Umbilical cord (tissue), 2 donors: ENCODE measurements around the gene ABTB2. TPM values are rescaled to one million over a fixed set of nuclear protein-coding genes. Genes with fewer than 3 reads are reported as not detected.

Experiments
- DNase-seq: peaks from one replicate; pipeline ENCODE4 v3.0.0-alpha.2; 2015; ENCODE audit warnings: low spot score
- total RNA-seq: library from RNA; depleted of rRNA; stranded (reverse); fragments of >200 nt; gene quantifications from one replicate; pipeline ENCODE4 v1.2.3, GENCODE V29; 2014; ENCODE audit warnings: low replicate concordance; ENCODE audit not compliant: insufficient read depth

The ABTB2 gene
- total RNA-seq, 1 donor from 2014 or later = 3.9 TPM

- no peak for DNase-seq
Measured at GRCh38 chr11:34169686-34170085, 188.1 kb downstream of the ABTB2 start.

GRCh38 chr11:34168642-34169420 lies 189.0 kb downstream of the ABTB2 start:
- no peak for DNase-seq

- DNase-seq = no peak
Measured at GRCh38 chr11:34167961-34168360, 189.8 kb downstream of the ABTB2 start.

- DNase-seq = no peak
Measured at GRCh38 chr11:34166806-34167740, 190.7 kb downstream of the ABTB2 start.

GRCh38 chr11:34165786-34166555 lies 191.8 kb downstream of the ABTB2 start:
- peak; percentile 13 for DNase-seq

DNA sequence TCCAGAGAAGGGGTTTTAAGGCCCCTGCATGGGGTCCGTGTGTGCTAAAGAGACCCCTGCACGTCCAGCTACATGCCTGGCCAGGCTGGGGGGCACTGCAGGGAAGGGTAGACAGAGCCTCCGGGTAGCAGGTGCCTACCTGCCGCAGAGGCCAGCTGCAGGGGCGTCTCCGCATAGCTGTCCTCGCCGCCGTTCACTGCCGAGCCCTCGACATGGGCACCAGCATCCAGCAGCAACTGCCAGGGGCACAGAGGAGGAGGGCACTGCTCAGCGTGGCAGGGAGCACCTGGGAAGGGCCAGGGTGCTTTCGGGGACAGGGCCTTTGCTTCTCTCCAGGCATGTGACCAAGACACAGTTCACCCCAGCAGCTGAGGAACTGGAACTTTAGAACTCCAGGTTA lies 192.7 kb downstream of the ABTB2 start:
- DNase-seq = no peak

GRCh38 chr11:34162856-34163255 lies 195.0 kb downstream of the ABTB2 start:
- DNase-seq = no peak

GRCh38 chr11:34162493-34162820 lies 195.4 kb downstream of the ABTB2 start:
- DNase-seq = no peak

GRCh38 chr11:34161812-34162492 lies 195.9 kb downstream of the ABTB2 start:
- no peak for DNase-seq

DNA sequence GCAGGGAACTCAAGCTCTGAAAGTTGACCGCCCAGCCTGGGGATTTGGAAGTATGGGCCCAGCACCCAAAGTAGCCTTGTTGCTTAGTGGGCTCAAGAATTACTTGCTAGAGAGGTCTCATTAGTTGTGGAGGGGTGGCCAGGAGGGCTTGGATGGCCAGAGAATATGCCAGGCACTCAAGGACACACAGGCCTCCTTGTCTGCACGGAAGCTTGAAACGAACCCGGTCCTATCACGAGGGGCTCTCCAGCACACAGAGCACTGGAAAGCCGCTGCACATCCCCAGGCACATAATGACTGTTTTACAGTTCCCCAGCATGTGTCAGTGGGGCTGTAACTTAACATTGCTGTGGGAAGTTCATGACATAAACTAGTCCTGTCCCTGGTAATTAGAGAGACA lies 196.4 kb downstream of the ABTB2 start:
- no peak for DNase-seq

DNA sequence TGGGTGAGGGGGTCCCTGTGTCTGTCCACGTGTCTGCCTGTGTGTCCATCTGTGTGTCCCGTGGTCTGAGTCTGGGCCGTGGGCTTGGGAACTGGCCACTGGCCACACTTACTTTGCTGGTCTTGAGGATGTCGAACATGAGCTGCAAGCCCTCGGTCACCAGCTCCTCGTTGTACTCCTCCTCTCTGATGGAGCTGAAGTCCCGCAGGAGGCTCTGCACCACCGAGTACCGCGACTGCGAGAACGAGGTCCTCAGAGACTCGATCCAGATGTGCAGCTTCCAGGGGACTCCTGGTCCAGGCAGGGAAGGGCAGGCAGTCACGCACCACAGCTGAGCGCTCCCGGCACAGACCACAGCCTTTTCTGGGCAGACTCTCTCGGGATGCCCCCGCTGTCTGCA lies 197.0 kb downstream of the ABTB2 start:
- no peak for DNase-seq

- no peak for DNase-seq
Measured at GRCh38 chr11:34160049-34160721, 197.6 kb downstream of the ABTB2 start.

DNA sequence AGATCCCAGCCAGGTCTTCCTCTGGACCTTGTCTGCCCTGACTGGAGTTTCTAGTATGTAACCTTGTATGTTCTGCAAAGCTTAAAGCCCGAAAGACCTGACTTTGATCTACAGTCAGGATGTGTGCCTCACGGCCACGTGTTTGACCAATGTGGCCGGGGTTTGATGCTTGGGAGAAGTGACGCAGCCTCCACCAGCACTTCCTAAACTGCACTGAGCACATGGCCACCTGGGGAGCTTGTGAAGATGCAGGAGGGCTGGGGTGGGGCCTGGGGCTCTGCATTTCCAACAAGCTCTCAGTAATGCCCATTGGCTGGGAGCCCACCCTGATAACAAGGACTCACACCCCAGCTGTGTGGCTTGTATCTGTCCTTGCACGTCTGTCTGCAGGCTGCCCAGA lies 199.1 kb downstream of the ABTB2 start:
- DNase-seq = no peak

DNA sequence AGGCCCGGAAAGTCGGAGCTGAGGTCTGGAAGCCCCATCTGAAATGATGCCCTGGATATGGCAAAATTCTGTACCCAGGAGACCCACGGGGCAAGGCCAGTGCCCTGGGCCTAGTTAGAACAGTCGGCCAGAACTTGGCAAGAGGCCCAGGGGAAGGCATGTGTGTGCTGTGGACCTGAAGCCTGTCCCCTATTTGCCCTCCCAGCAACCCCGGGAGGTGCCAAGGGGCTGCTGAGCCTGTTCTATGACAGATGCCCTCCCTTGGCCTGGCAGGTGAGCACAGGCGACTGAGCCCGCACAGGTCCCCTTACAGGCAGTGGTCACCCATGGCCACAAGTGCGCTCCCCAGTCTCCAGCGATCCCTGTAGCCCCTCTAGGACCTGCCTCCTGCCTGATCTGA lies 200.6 kb downstream of the ABTB2 start:
- DNase-seq = no peak

GRCh38 chr11:34155757-34156062 lies 202.1 kb downstream of the ABTB2 start:
- no peak for DNase-seq

- DNase-seq = no peak
Measured at GRCh38 chr11:34155057-34155756, 202.6 kb downstream of the ABTB2 start.

DNA sequence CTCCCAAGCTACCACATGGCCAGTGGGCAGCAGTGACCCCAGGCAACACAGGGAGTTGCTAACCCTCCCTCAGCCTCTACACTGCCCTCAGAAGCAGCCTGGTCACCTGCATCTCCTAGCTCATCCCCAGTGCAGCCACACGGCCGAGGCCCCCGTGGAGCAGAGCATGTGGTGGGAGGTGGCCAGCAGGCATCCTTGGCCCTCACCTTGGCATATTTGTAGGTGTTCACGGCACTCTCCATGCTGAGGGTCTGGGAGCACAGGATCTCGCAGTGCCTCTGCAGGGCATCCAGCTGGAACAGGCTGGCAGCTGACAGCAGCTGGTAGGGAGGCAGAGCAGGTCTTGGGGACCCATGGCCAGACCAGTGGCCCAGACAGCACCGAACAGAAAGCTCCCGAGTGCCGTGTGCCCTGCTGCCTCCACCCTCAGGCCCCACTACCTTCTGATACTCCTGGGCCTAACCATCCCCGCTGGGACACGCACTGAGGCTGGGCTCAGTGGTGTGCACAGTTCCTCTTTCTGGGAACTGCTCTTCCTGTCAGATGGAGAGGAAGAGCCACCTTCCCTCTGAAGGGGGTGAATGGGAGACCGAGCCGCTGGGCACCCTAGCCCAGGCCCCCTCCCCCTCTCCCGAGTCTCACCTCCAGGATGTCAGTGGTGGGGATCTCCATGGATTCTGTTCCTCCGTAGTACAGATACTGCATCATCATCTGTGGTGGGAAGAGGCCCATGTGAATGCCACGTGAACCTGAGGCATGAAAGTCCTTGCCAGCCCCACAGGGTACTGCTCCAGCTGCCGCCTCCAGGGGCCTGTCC lies 203.5 kb downstream of the ABTB2 start:
- no peak for DNase-seq

DNA sequence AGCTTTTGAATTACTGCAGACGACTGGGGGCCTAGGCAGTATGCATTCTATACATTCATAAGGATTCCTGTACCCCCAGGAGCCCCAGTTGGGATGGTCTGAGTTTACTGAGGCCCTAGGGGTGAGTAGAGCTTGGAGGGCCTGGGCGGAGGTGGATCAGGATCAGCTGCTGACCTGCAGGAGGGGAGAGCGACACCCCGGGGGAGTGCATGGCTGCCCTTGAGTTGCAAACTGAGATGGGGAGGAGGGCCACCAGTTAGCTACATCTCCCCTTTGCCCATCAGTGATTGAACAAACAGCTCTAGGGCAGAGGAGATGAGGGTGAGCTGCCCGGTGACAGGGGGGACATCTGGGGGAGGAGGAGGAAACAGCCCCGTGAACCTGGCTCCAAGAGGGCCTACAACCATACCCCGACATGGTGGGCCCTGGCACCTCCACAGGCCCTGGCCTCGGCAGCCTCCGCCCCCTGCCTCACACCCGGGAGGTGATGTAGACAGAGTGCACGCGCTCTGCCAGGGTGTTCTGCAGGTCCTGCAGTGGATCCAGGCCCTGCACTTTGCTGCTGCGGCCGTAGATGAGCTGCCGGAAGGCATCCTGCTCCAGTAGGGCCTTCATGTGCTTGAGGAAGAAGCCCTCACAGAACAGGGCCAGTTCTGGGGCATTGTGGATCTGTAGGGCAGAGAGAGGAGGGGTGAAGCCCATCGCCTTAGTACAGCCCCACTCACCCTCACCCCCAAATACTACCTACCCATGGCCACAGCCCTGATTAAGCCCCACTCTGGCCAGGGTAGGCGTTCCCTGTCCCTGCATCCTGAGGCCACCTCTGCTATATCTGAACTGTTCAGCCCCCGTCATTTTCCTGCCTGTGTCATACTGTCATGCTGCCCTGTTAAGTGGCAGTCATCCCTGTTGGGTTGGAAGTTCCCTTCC lies 205.6 kb downstream of the ABTB2 start:
- no peak for DNase-seq

GRCh38 chr11:34151166-34151565 lies 206.6 kb downstream of the ABTB2 start:
- no peak for DNase-seq
